GM19397 (cell line): ENCODE data around the gene SARM1.
"Not testable (repeated sequence)": the region's sequence is repeated elsewhere in the genome, so short reads cannot be mapped to it uniquely, and the experiment has no call there.

Experiments
- ATAC-seq: cut with Tn5 transposase; IDR thresholded peaks from one replicate; pipeline ENCODE4 v1.9.1; 2021; ENCODE audit warnings: mild to moderate bottlenecking, moderate library complexity; ENCODE audit not compliant: unreplicated experiment

The SARM1 gene

GRCh38 chr17:28371245-28372202, at the start of gene SARM1:
SARM1 (plus strand) TSS chr17:28371694; CDS start chr17:28372033, 339 bp downstream.
- peak; percentile 90 for ATAC-seq

GRCh38 chr17:28324267-28324745, 47.2 kb upstream of the SARM1 start:
- no peak for ATAC-seq

- ATAC-seq, result no peak
Observed at GRCh38 chr17:28324781-28325180, 46.7 kb upstream of the SARM1 start.

- no peak for ATAC-seq
Observed at GRCh38 chr17:28325211-28325610, 46.3 kb upstream of the SARM1 start.

- ATAC-seq, result no peak
Observed at GRCh38 chr17:28326114-28326513, 45.4 kb upstream of the SARM1 start.

GRCh38 chr17:28327031-28327607, 44.4 kb upstream of the SARM1 start:
- no peak for ATAC-seq

GRCh38 chr17:28327709-28328108, 43.8 kb upstream of the SARM1 start:
- ATAC-seq, result no peak

- ATAC-seq, result no peak
Observed at GRCh38 chr17:28328325-28328724, 43.2 kb upstream of the SARM1 start.

GRCh38 chr17:28330671-28331070, 40.8 kb upstream of the SARM1 start:
- no peak for ATAC-seq

GRCh38 chr17:28331891-28332420, 39.5 kb upstream of the SARM1 start:
- ATAC-seq, result no peak

GRCh38 chr17:28333083-28333746, 38.3 kb upstream of the SARM1 start:
- ATAC-seq, result no peak

- no peak for ATAC-seq
Observed at GRCh38 chr17:28334171-28334570, 37.3 kb upstream of the SARM1 start.

GRCh38 chr17:28334666-28335200, 36.8 kb upstream of the SARM1 start:
- no peak for ATAC-seq

GRCh38 chr17:28335201-28335958, 36.1 kb upstream of the SARM1 start, which contains the start of the genes IFT20 and TNFAIP1:
IFT20 (minus strand) TSS chr17:28335472; CDS start chr17:28331985, 3,487 bp downstream.
TNFAIP1 (plus strand) TSS chr17:28335761; CDS start chr17:28339522, 3,761 bp downstream.
- peak; percentile 96 for ATAC-seq

GRCh38 chr17:28335959-28336871, 35.3 kb upstream of the SARM1 start:
- no peak for ATAC-seq

GRCh38 chr17:28338056-28338768, 33.3 kb upstream of the SARM1 start:
- ATAC-seq, result no peak

GRCh38 chr17:28338769-28339212, 32.7 kb upstream of the SARM1 start:
- not testable (repeated sequence) for ATAC-seq

GRCh38 chr17:28339431-28339830, 32.1 kb upstream of the SARM1 start:
- ATAC-seq, result no peak
